GM23338 (cell line): Measurements from ENCODE around the gene ADGRV1. TPM values are rescaled to one million over a fixed set of nuclear protein-coding genes. Genes with fewer than 3 reads are reported as not detected.

ENCODE experiments used
- ATAC-seq: fragments of 200-7000 bp; cut with Tn5 transposase; 3 replicates; pipeline ENCODE4 v1.9.1; 2020
- DNase-seq: peaks from one replicate; pipeline ENCODE4 v3.0.0-alpha.2; 2015; ENCODE audit warnings: low spot score
- H2AFZ ChIP-seq: fragments of 200-600 bp; sonication (generic); 2 replicates; pipeline ENCODE4 v1.8.0; 2016; ENCODE audit warnings: antibody characterized with exemption, mild to moderate bottlenecking, moderate library complexity
- H3F3A ChIP-seq: fragments of 200-600 bp; sonication (generic); replicated peaks from 2 replicates; pipeline ENCODE4 v1.8.0; 2017; ENCODE audit warnings: antibody characterized with exemption, mixed run types, low read depth
- H3K27ac ChIP-seq: fragments of 200-600 bp; sonication (generic); 2 replicates; pipeline ENCODE4 v1.6.1; 2016; ENCODE audit warnings: low read depth
- H3K27me3 ChIP-seq: fragments of 200-600 bp; sonication (generic); 2 replicates; pipeline ENCODE4 v1.8.0; 2016; ENCODE audit warnings: mild to moderate bottlenecking, mixed run types, moderate library complexity; ENCODE audit not compliant: insufficient read depth
- H3K36me3 ChIP-seq: fragments of 200-600 bp; sonication (generic); 2 replicates; pipeline ENCODE4 v1.8.0; 2016; ENCODE audit warnings: mild to moderate bottlenecking; ENCODE audit not compliant: insufficient read depth
- H3K4me1 ChIP-seq: fragments of 200-600 bp; sonication (generic); 2 replicates; pipeline ENCODE4 v1.8.0; 2016; ENCODE audit warnings: mild to moderate bottlenecking, moderate library complexity; ENCODE audit not compliant: insufficient read depth
- H3K4me2 ChIP-seq: fragments of 200-600 bp; sonication (generic); 2 replicates; pipeline ENCODE4 v1.7.1; 2017; ENCODE audit warnings: mixed run types
- H3K4me3 ChIP-seq: fragments of 200-600 bp; sonication (generic); 2 replicates; pipeline ENCODE4 v1.6.1; 2016; ENCODE audit warnings: mixed run types
- H3K79me2 ChIP-seq: fragments of 200-600 bp; sonication (generic); replicated peaks from 2 replicates; pipeline ENCODE4 v1.8.0; 2017; ENCODE audit warnings: mild to moderate bottlenecking; ENCODE audit not compliant: insufficient read depth
- H3K9me2 ChIP-seq: fragments of 200-600 bp; sonication (generic); 2 replicates; pipeline ENCODE4 v1.8.0; 2017; ENCODE audit not compliant: insufficient read depth
- H4K20me1 ChIP-seq: fragments of 200-600 bp; sonication (generic); replicated peaks from 2 replicates; pipeline ENCODE4 v1.8.0; 2017; ENCODE audit warnings: mild to moderate bottlenecking; ENCODE audit not compliant: insufficient read depth
- H3K27ac Mint-ChIP-seq: 2 replicates; pipeline ENCODE4 v1.8.0; 2020; ENCODE audit warnings: inconsistent platforms, mild to moderate bottlenecking, moderate library complexity, mixed read lengths
- H3K27me3 Mint-ChIP-seq: 3 replicates; pipeline ENCODE4 v1.8.0; 2022; ENCODE audit warnings: low read depth, mild to moderate bottlenecking, moderate library complexity, mixed read lengths, inconsistent platforms; ENCODE audit not compliant: insufficient read depth, poor library complexity
- H3K36me3 Mint-ChIP-seq: 3 replicates; pipeline ENCODE4 v1.8.0; 2021; ENCODE audit warnings: low read depth, mild to moderate bottlenecking, inconsistent platforms, moderate library complexity, mixed read lengths
- H3K4me1 Mint-ChIP-seq: 3 replicates; pipeline ENCODE4 v1.8.0; 2020; ENCODE audit warnings: mild to moderate bottlenecking, inconsistent platforms, mixed read lengths
- H3K4me3 Mint-ChIP-seq: 3 replicates; pipeline ENCODE4 v1.8.0; 2021; ENCODE audit warnings: moderate library complexity, mild to moderate bottlenecking, inconsistent platforms, mixed read lengths
- H3K9me3 Mint-ChIP-seq: 3 replicates; pipeline ENCODE4 v1.8.0; 2020; ENCODE audit warnings: moderate library complexity, mild to moderate bottlenecking, inconsistent platforms, mixed read lengths
- CTCF ChIP-seq, 2 experiments: fragments of 200-600 bp in 1 of 2; sonication (generic) in 1 of 2; conservative IDR thresholded peaks; 2 replicates each; pipeline versions ENCODE4 v1.5.1 to v1.6.1; 2016 to 2017; ENCODE audit warnings: antibody characterized with exemption in 2 of 2, low read depth in 2 of 2, mild to moderate bottlenecking in 2 of 2, moderate library complexity in 1 of 2
- EZH2 ChIP-seq: fragments of 200-600 bp; sonication (generic); IDR thresholded peaks from one replicate; pipeline ENCODE4 v1.8.0; 2017; ENCODE audit warnings: antibody characterized with exemption, mild to moderate bottlenecking, low read depth; ENCODE audit not compliant: unreplicated experiment
- EZH2phosphoT487 ChIP-seq: fragments of 200-600 bp; sonication (generic); IDR thresholded peaks from one replicate; pipeline ENCODE4 v1.8.1; 2018; ENCODE audit warnings: antibody characterized with exemption; ENCODE audit not compliant: unreplicated experiment
- POLR2AphosphoS5 ChIP-seq: IDR thresholded peaks from 2 replicates; pipeline ENCODE4 v1.6.1; 2016; ENCODE audit warnings: antibody characterized with exemption, low read depth
- ZNF462 ChIP-seq: fragments of 250-450 bp; sonication (Bioruptor Pico); IDR thresholded peaks from 2 replicates; pipeline ENCODE4 v1.5.0; 2020; ENCODE audit warnings: mild to moderate bottlenecking, moderate library complexity
- polyA plus RNA-seq: library from polyadenylated mRNA; unstranded; fragments of >200 nt; fragmentation: Nextera tagmentation; extraction: Ambion mirVana; gene quantifications from 2 replicates; pipeline ENCODE4 v1.2.1, GENCODE V29; 2016
- total RNA-seq: library from RNA; depleted of rRNA; stranded (reverse); fragments of >200 nt; shearing (Covaris generic); gene quantifications from 2 replicates; pipeline ENCODE4 v1.2.3, GENCODE V29; 2014

ADGRV1 gene
- total and polyA plus RNA-seq, 2 experiments from 2014 or later, result 46.1 to 149 TPM

GRCh38 chr5:91032125-91032524, 473.5 kb downstream of the ADGRV1 start:
- no peak overlapping the region for H3K4me2 ChIP-seq

More at GRCh38 chr5:91032125-91032524, 473.5 kb downstream of the ADGRV1 start:
- Histone ChIP-seq H3K27me3 (no peaks in the 10 kb centered on the region), H3K79me2 (no peaks in the 10 kb centered on the region), H3F3A (no peaks in the 10 kb centered on the region), H3K36me3 (no peaks in the 10 kb centered on the region), H2AFZ (no peak overlapping the region), H3K4me1 (0 out of 2 replicates have a peak, but pooled peaks cover 1% of the 10 kb centered on the region), H3K27ac (peak overlapping the region; percentile 24; the same call in 1 of the 2 replicates), H4K20me1 (no peaks in the 10 kb centered on the region), H3K9me2 (no peaks in the 10 kb centered on the region), H3K4me3 (no peak overlapping the region)
- H3K4me1 Mint-ChIP-seq, result peaks cover 23% of the 10 kb centered on the region
- ATAC-seq (no peak), DNase-seq (no peak)
- peaks cover 2% of the 10 kb centered on the region for H3K27me3 Mint-ChIP-seq
- H3K9me3 Mint-ChIP-seq, result no peaks in the 10 kb centered on the region
- H3K36me3 Mint-ChIP-seq, result no peaks in the 10 kb centered on the region; the same call in 2 of the 3 replicates
- TF ChIP-seq ZNF462 (CRISPR knock-in tag), result no peak
- TF ChIP-seq CTCF (conservative IDR thresholded peaks at IDR 0.05; ENCODE audit: low read depth in 2 of 2), result no peak
- no peak for TF ChIP-seq EZH2
- TF ChIP-seq EZH2phosphoT487, result no peak
- TF ChIP-seq POLR2AphosphoS5, result no peak
- H3K4me3 Mint-ChIP-seq, result no peak overlapping the region
- no peak overlapping the region for H3K27ac Mint-ChIP-seq
